ENCODE measurements around the gene KNSTRN. TPM values are rescaled to one million over a fixed set of nuclear protein-coding genes. Genes with fewer than 3 reads are reported as not detected.
A peak's percentile ranks its signal among the peaks of the same experiment; 100 is the strongest.

Gene KNSTRN
- total RNA-seq, result 1 to 10 TPM; 2.2 to 8.4 (median 3.3) TPM
- polyA plus RNA-seq, result 1 to 10 TPM; 3.1 to 5.3 TPM

- Histone ChIP-seq H3K4me1 (peaks cover 0 to 5% (median 0%) of the 10 kb centered on the region in 3 donors), H3K27ac (peak within 1 kb of the TSS in 1 of 4 donors; percentile 46), H3K36me3 (peaks cover 0 to 8% (median 0%) of the 10 kb centered on the region in 3 donors), H3K4me3 (peak within 1 kb of the TSS; percentile 75 to 89 (median 84)), H3K9me3 (no peaks in the 10 kb centered on the region), H3K27me3 (no peaks in the 10 kb centered on the region)
- intact Hi-C loops (cut with DNase I), result no loop called here
- peak; percentile 87 to 94 (median 91) for DNase-seq
- peak; percentile 98 to 100 (median 99) for ATAC-seq
- WGBS, 2 donors, result 3% methylated on average over 57 of the region's 57 CpGs
- no peak for TF ChIP-seq CTCF (IDR thresholded peaks at IDR 0.05)
- no peak for FAIRE-seq
Observed at GRCh38 chr15:40382580-40383456, at the start of gene KNSTRN. KNSTRN (plus strand) TSS chr15:40382721; CDS start chr15:40382836, 115 bp downstream.

- H3K36me3 ChIP-seq, result no peaks in the 10 kb centered on the region
- H3K4me3 ChIP-seq, result no peak overlapping the region
- no peaks in the 10 kb centered on the region for H3K27me3 ChIP-seq
- ATAC-seq, result peak in 3 of 4 donors; percentile 12 to 51 (median 42)
- H3K4me1 ChIP-seq, result peaks cover 0 to 21% (median 0%) of the 10 kb centered on the region in 3 donors
- intact Hi-C loops (cut with DNase I), result no loop called here
- FAIRE-seq, result no peak
- DNase-seq, result peak in 2 of 6 donors; percentile 60 to 67
- peak overlapping the region in 2 of 4 donors; percentile 73 for H3K27ac ChIP-seq
- H3K9me3 ChIP-seq, result no peaks in the 10 kb centered on the region
- WGBS, 2 donors, result 68 to 73% methylated on average over 12 of the region's 12 CpGs
- TF ChIP-seq CTCF (IDR thresholded peaks at IDR 0.05), result no peak
Observed at GRCh38 chr15:40333922-40334492, 48.5 kb upstream of the KNSTRN start.

GRCh38 chr15:40334541-40334940 lies 48.0 kb upstream of the KNSTRN start:
- TF ChIP-seq CTCF (IDR thresholded peaks at IDR 0.05), result no peak
- Histone ChIP-seq H3K36me3 (no peaks in the 10 kb centered on the region), H3K4me3 (no peak overlapping the region), H3K27ac (peak overlapping the region in 2 of 4 donors; percentile 64 to 73), H3K9me3 (no peaks in the 10 kb centered on the region), H3K4me1 (peaks cover 0 to 21% (median 0%) of the 10 kb centered on the region in 3 donors), H3K27me3 (no peaks in the 10 kb centered on the region)
- intact Hi-C loops (cut with DNase I), result no loop called here
- DNase-seq, result peak in 1 of 6 donors; percentile 52
- ATAC-seq, result peak in 1 of 4 donors; percentile 1
- FAIRE-seq, result no peak
- 83 to 85% methylated on average over 3 of the region's 3 CpGs for WGBS, 2 donors

GRCh38 chr15:40334941-40335795 lies 47.4 kb upstream of the KNSTRN start:
- Histone ChIP-seq H3K9me3 (no peaks in the 10 kb centered on the region), H3K36me3 (no peaks in the 10 kb centered on the region), H3K4me1 (peaks cover 0 to 21% (median 0%) of the 10 kb centered on the region in 3 donors), H3K4me3 (no peak overlapping the region), H3K27me3 (no peaks in the 10 kb centered on the region), H3K27ac (peak overlapping the region in 2 of 4 donors; percentile 64 to 73)
- no peak for TF ChIP-seq CTCF (IDR thresholded peaks at IDR 0.05)
- ATAC-seq (no peak), DNase-seq (peak in 1 of 6 donors; percentile 58), FAIRE-seq (no peak)
- 77 to 80% methylated on average over 24 to 26 of the region's 26 CpGs for WGBS, 2 donors
- intact Hi-C loops (cut with DNase I), result loop anchor here in 1 of 3 donors (5.0 kb wide), 1 partner anchor 53 kb away; the partner anchor contains the start of gene ANKRD63
